CD4-positive, alpha-beta T cell (primary cell): ENCODE data around the gene GALNT14. TPM values are rescaled to one million over a fixed set of nuclear protein-coding genes. Genes with fewer than 3 reads are reported as not detected.

ENCODE experiments used
- ATAC-seq: fragments of 200-7000 bp; cut with Tn5 transposase; one replicate; pipeline ENCODE4 v1.10.0; 2022; ENCODE audit warnings: mild to moderate bottlenecking; ENCODE audit not compliant: poor library complexity
- CTCF ChIA-PET: fragments of 350-600 bp; sonication (Branson Sonifier 250); formaldehyde crosslinking; loops from one replicate; lab custom pipeline; 2021; ENCODE audit warnings: antibody characterized with exemption, inconsistent platforms; lab: Charles Lee
- POLR2A ChIA-PET: fragments of 350-600 bp; sonication (Branson Sonifier 250); formaldehyde crosslinking; loops from one replicate; lab custom pipeline; 2021; ENCODE audit warnings: antibody characterized with exemption, inconsistent platforms; lab: Charles Lee
- DNase-seq, 14 experiments: peaks; one replicate each; pipeline ENCODE4 v3.0.0-alpha.2; 2013 to 2020; ENCODE audit warnings: mixed read lengths in 2 of 14
- H3K27ac ChIP-seq, 2 donors: one replicate each; pipeline versions ENCODE4 v1.5.1 to v1.7.0; 2013; ENCODE audit warnings: low read length in 2 of 2, low read depth in 1 of 2, mild to moderate bottlenecking in 1 of 2
- H3K27me3 ChIP-seq, 2 experiments: 1 replicate in 1 of 2; 2 replicates in 1 of 2; pipeline versions ENCODE4 v1.6.1 to v1.7.0; 2013; ENCODE audit warnings: low read length in 2 of 2, control low read depth in 1 of 2, mild to moderate bottlenecking in 1 of 2, moderate library complexity in 1 of 2; ENCODE audit not compliant: insufficient read depth in 2 of 2, control insufficient read depth in 1 of 2
- H3K36me3 ChIP-seq: one replicate; pipeline ENCODE4 v1.6.1; 2013; ENCODE audit warnings: low read length, control low read depth; ENCODE audit not compliant: insufficient read depth
- H3K4me1 ChIP-seq: one replicate; pipeline ENCODE4 v1.6.1; 2013; ENCODE audit warnings: low read length, control low read depth; ENCODE audit not compliant: insufficient read depth
- H3K4me3 ChIP-seq: one replicate; pipeline ENCODE4 v1.5.1; 2013; ENCODE audit warnings: mild to moderate bottlenecking, low read length, moderate library complexity
- H3K9me3 ChIP-seq, 2 experiments: 1 replicate in 1 of 2; 2 replicates in 1 of 2; pipeline versions ENCODE4 v1.6.1 to v1.7.0; 2013; ENCODE audit warnings: low read length in 2 of 2, mild to moderate bottlenecking in 2 of 2, control low read depth in 1 of 2, moderate library complexity in 1 of 2; ENCODE audit not compliant: control insufficient read depth in 1 of 2, insufficient read depth in 1 of 2
- H3K27ac Mint-ChIP-seq: one replicate; pipeline ENCODE4 v1.8.0; 2020; ENCODE audit warnings: mixed read lengths
- H3K27me3 Mint-ChIP-seq: one replicate; pipeline ENCODE4 v1.8.0; 2021; ENCODE audit warnings: mixed read lengths
- H3K36me3 Mint-ChIP-seq: one replicate; pipeline ENCODE4 v1.8.0; 2021; ENCODE audit warnings: low read depth, mixed read lengths
- H3K4me1 Mint-ChIP-seq: one replicate; pipeline ENCODE4 v1.8.0; 2021; ENCODE audit warnings: low read depth, mixed read lengths
- H3K4me3 Mint-ChIP-seq: one replicate; pipeline ENCODE4 v1.8.0; 2020; ENCODE audit warnings: mild to moderate bottlenecking, mixed read lengths
- H3K9me3 Mint-ChIP-seq: one replicate; pipeline ENCODE4 v1.8.0; 2020; ENCODE audit warnings: mixed read lengths
- intact Hi-C, 2 experiments: fragments of 100-400 bp; cut with DNase I in 1 of 2; cut with micrococcal nuclease in 1 of 2; formaldehyde crosslinking; loops; one replicate each; pipeline versions ENCODE4 v1.15.1 to v1.9.0; 2023 to 2025; cut with DNase I, micrococcal nuclease
- total RNA-seq, 174 experiments: library from RNA in 2 of 174; stranded (reverse) in 2 of 174; gene quantifications; one replicate each; pipeline ENCODE4 v1.2.3 and lab custom pipeline; 2021 to 2026
- TF ChIP-seq, protein P1 (sequence below): fragments of 200-600 bp; IDR thresholded peaks from one replicate; pipeline ENCODE4 v1.8.0; 2022; ENCODE audit warnings: antibody characterized with exemption, mild to moderate bottlenecking

The GALNT14 gene
- total RNA-seq, 2 experiments from 2014 or later: not detected

DNA sequence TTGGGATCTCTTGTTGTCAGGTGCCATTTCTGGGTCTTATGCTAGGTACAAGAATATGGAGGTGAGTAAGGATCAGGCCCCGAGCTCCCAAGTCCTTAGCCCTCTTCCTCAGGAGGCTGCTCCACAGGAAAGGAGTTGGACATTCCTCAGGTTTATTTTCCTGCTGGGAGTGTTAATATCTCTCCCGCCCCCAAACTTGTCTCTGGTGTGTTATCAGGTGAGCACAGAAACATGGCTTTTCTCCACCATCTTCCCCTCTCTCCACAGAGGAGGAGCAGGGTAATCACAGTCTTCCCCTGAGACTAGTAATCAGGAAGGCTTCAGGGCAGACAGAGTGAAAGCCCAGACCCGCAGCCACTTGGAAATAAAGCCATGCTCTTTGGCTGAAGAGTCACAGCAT is 257.7 kb downstream of the GALNT14 start:
- ChIA-PET POLR2A (no interaction called here), CTCF (no interaction called here)
- no peaks in the 10 kb centered on the region for H3K36me3 Mint-ChIP-seq
- no peak overlapping the region for H3K4me3 Mint-ChIP-seq
- peaks cover 10% of the 10 kb centered on the region for H3K27me3 Mint-ChIP-seq
- H3K27me3 ChIP-seq: peaks cover 0 to 7% of the 10 kb centered on the region in 2 experiments
- H3K4me3 ChIP-seq: no peak overlapping the region
- TF ChIP-seq, protein P1, sequence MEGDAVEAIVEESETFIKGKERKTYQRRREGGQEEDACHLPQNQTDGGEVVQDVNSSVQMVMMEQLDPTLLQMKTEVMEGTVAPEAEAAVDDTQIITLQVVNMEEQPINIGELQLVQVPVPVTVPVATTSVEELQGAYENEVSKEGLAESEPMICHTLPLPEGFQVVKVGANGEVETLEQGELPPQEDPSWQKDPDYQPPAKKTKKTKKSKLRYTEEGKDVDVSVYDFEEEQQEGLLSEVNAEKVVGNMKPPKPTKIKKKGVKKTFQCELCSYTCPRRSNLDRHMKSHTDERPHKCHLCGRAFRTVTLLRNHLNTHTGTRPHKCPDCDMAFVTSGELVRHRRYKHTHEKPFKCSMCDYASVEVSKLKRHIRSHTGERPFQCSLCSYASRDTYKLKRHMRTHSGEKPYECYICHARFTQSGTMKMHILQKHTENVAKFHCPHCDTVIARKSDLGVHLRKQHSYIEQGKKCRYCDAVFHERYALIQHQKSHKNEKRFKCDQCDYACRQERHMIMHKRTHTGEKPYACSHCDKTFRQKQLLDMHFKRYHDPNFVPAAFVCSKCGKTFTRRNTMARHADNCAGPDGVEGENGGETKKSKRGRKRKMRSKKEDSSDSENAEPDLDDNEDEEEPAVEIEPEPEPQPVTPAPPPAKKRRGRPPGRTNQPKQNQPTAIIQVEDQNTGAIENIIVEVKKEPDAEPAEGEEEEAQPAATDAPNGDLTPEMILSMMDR: no peak
- ATAC-seq (no peak), DNase-seq (no peak)
- no peaks in the 10 kb centered on the region for H3K36me3 ChIP-seq
- no peaks in the 10 kb centered on the region for H3K4me1 Mint-ChIP-seq
- intact Hi-C loops: no loop called here
- H3K27ac Mint-ChIP-seq: no peak overlapping the region
- no peak overlapping the region for H3K27ac ChIP-seq
- no peaks in the 10 kb centered on the region for H3K4me1 ChIP-seq
- H3K9me3 ChIP-seq: no peaks in the 10 kb centered on the region
- H3K9me3 Mint-ChIP-seq: no peaks in the 10 kb centered on the region

DNA sequence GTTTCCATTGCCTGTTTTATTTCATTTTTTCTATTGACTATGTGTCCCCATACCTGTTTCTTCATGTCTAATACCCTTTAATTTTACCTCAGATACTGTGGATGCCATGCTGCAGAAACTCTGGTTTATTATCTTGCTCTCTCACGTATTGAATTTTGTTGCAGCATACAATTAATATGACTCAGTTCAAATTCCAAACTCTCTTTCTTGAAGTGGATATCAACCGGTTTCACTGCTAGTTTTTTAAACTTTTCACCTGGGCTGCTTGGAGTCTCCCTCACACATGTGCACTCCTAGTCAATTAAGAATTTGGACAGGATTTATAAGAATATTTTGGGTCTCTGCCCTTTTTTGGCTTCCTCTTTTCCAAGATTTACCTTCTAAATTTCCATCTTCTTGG is 260.4 kb downstream of the GALNT14 start:
- ATAC-seq: no peak

DNA sequence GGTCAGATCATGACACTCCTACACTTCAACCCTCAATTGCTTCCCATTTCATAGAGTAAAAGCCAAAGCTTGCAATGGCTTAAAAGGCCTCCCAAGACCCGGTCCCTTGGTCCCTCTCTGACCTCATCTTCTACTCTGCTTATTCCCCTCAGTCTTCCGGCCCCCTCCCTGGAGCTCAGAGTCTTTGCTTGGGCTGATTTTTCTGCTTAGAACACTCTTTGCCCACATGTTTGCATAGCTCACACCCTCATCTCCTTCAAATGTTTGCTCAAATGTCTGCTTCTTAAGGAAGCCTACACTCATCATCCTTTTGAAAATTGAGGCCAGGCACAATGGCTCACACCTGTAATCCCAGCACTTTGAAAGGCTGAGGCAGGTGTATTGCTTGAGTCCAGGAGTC is 265.4 kb downstream of the GALNT14 start:
- H3K4me3 Mint-ChIP-seq: no peak overlapping the region
- intact Hi-C loops: no loop called here
- H3K4me3 ChIP-seq: no peak overlapping the region
- no peak overlapping the region for H3K27ac Mint-ChIP-seq
- H3K9me3 Mint-ChIP-seq: peaks cover 6% of the 10 kb centered on the region
- H3K27ac ChIP-seq: no peak overlapping the region
- TF ChIP-seq, protein P1: no peak
- H3K4me1 ChIP-seq: no peaks in the 10 kb centered on the region
- H3K27me3 ChIP-seq: peaks cover 2 to 3% of the 10 kb centered on the region in 2 experiments
- H3K27me3 Mint-ChIP-seq: peaks cover 26% of the 10 kb centered on the region
- ChIA-PET POLR2A (no interaction called here), CTCF (no interaction called here)
- ATAC-seq: no peak
- H3K36me3 ChIP-seq: no peaks in the 10 kb centered on the region
- H3K36me3 Mint-ChIP-seq: no peaks in the 10 kb centered on the region
- DNase-seq: no peak
- no peaks in the 10 kb centered on the region for H3K4me1 Mint-ChIP-seq
- no peaks in the 10 kb centered on the region for H3K9me3 ChIP-seq

More for the DNA sequence above, 260.4 kb downstream of the GALNT14 start:
- Histone ChIP-seq H3K27ac (no peak overlapping the region), H3K4me3 (no peak overlapping the region), H3K9me3 (no peaks in the 10 kb centered on the region), H3K27me3 (no peaks in the 10 kb centered on the region), H3K36me3 (no peaks in the 10 kb centered on the region), H3K4me1 (no peaks in the 10 kb centered on the region)
- no peaks in the 10 kb centered on the region for H3K4me1 Mint-ChIP-seq
- H3K27me3 Mint-ChIP-seq: peaks cover 19% of the 10 kb centered on the region
- no peak overlapping the region for H3K27ac Mint-ChIP-seq
- ChIA-PET POLR2A (no interaction called here), CTCF (interaction anchor here (0.6 kb wide), 1 partner anchor 10 kb away, joined by 4 read pairs; no protein-coding TSS in a partner anchor)
- H3K9me3 Mint-ChIP-seq: peaks cover 6% of the 10 kb centered on the region
- intact Hi-C loops: no loop called here
- no peak for DNase-seq
- H3K4me3 Mint-ChIP-seq: no peak overlapping the region
- H3K36me3 Mint-ChIP-seq: no peaks in the 10 kb centered on the region
- TF ChIP-seq, protein P1: no peak
